ENCODE measurements around the gene PMEPA1.

The PMEPA1 gene

DNA sequence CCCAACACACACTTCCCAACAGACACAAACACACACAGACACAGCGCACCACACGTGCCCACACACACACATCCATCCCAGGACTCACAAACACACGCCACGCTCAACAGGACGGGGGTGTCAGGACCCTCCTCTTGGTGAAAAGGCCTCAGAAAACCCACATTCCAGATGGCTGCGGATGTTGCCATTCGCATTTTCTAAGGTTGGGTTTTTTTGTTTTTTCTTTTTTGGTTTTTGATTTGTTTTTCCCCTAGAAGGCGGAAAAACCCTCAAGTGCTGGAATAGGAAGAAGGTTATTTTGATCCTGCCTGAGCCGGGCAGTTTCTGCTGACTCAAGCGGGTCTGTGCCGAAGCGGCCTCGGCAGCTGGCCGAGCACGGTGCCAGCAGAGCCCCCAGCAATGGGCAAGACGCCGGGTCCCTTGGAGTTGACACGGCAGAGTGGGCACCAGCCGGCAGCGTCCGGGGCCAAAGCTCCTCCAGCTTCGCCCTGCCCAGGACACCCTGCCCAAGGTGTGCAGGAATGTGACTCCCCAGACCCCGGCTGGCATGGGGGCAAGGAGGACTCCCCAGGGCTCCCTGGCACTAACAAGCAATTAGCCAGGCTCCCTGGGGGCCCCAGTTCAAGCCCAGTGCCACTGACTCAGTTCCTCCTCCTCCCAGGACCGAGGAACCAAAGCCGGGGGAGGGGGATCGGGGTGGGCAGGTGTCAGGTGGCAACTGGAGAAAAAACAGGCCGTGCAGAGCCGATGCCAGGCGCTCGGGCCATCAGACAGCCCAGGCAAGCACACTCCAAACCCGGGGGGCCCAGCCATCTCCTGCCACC, 48.7 kb downstream of the PMEPA1 start:
- TF ChIP-seq SIN3A (IDR thresholded peaks at IDR 0.05; ENCODE audit: borderline replicate concordance, insufficient read depth, low read length), result no peak
- no peak for TF ChIP-seq POLR2AphosphoS5 (IDR thresholded peaks at IDR 0.05; ENCODE audit: low read depth, low read length)
- TF ChIP-seq FOXP2 (optimal IDR thresholded peaks at IDR 0.05; ENCODE audit: borderline replicate concordance, extremely low read depth, extremely low read length, insufficient read depth), result no peak
- TF ChIP-seq, protein P1, sequence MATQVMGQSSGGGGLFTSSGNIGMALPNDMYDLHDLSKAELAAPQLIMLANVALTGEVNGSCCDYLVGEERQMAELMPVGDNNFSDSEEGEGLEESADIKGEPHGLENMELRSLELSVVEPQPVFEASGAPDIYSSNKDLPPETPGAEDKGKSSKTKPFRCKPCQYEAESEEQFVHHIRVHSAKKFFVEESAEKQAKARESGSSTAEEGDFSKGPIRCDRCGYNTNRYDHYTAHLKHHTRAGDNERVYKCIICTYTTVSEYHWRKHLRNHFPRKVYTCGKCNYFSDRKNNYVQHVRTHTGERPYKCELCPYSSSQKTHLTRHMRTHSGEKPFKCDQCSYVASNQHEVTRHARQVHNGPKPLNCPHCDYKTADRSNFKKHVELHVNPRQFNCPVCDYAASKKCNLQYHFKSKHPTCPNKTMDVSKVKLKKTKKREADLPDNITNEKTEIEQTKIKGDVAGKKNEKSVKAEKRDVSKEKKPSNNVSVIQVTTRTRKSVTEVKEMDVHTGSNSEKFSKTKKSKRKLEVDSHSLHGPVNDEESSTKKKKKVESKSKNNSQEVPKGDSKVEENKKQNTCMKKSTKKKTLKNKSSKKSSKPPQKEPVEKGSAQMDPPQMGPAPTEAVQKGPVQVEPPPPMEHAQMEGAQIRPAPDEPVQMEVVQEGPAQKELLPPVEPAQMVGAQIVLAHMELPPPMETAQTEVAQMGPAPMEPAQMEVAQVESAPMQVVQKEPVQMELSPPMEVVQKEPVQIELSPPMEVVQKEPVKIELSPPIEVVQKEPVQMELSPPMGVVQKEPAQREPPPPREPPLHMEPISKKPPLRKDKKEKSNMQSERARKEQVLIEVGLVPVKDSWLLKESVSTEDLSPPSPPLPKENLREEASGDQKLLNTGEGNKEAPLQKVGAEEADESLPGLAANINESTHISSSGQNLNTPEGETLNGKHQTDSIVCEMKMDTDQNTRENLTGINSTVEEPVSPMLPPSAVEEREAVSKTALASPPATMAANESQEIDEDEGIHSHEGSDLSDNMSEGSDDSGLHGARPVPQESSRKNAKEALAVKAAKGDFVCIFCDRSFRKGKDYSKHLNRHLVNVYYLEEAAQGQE (IDR thresholded peaks at IDR 0.05; ENCODE audit: insufficient read depth in 1 of 2, low read depth in 2 of 2, low read length in 2 of 2), result no peak
- TF ChIP-seq TAF1 (IDR thresholded peaks at IDR 0.05; ENCODE audit: borderline replicate concordance, insufficient read depth, low read length), result no peak

DNA sequence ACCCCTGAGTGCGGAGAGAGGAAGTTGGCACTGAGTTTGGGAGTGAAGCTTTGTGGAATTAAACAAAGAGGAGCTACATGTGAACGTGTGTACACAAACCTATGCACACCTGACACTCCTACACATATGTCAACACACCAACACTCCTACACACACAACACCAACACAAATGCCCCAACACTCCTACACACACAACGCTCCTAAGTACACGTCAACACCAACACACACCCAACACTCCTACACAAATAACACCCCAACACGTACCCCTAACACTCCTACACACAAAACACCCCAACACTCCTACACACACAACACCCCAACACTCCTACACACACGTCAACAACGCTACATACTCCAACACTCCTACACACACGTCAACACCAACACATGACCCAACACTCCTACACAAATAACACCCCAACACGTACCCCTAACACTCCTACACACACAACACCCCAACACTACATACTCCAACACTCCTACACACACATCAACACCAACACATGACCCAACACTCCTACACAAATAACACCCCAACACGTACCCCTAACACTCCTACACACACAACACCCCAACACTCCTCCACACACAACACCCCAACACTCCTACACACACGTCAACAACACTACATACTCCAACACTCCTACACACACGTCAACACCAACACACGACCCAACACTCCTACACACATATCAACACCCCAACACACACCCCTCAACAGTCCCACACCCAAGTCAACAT, 49.5 kb downstream of the PMEPA1 start:
- TF ChIP-seq SIN3A (IDR thresholded peaks at IDR 0.05; ENCODE audit: borderline replicate concordance, insufficient read depth, low read length) (no peak), TAF1 (IDR thresholded peaks at IDR 0.05; ENCODE audit: borderline replicate concordance, insufficient read depth, low read length) (no peak), POLR2AphosphoS5 (IDR thresholded peaks at IDR 0.05; ENCODE audit: low read depth, low read length) (no peak), FOXP2 (optimal IDR thresholded peaks at IDR 0.05; ENCODE audit: borderline replicate concordance, extremely low read depth, extremely low read length, insufficient read depth) (no peak)
- TF ChIP-seq, protein P1 (IDR thresholded peaks at IDR 0.05; ENCODE audit: insufficient read depth in 1 of 2, low read depth in 2 of 2, low read length in 2 of 2), result no peak

- TF ChIP-seq TAF1 (IDR thresholded peaks at IDR 0.05; ENCODE audit: borderline replicate concordance, insufficient read depth, low read length) (no peak), POLR2AphosphoS5 (IDR thresholded peaks at IDR 0.05; ENCODE audit: low read depth, low read length) (no peak), FOXP2 (optimal IDR thresholded peaks at IDR 0.05; ENCODE audit: borderline replicate concordance, extremely low read depth, extremely low read length, insufficient read depth) (no peak), SIN3A (IDR thresholded peaks at IDR 0.05; ENCODE audit: borderline replicate concordance, insufficient read depth, low read length) (no peak)
- TF ChIP-seq, protein P1 (IDR thresholded peaks at IDR 0.05; ENCODE audit: insufficient read depth in 1 of 2, low read depth in 2 of 2, low read length in 2 of 2), result no peak
Observed at GRCh38 chr20:57659517-57660180, 50.2 kb downstream of the PMEPA1 start.

DNA sequence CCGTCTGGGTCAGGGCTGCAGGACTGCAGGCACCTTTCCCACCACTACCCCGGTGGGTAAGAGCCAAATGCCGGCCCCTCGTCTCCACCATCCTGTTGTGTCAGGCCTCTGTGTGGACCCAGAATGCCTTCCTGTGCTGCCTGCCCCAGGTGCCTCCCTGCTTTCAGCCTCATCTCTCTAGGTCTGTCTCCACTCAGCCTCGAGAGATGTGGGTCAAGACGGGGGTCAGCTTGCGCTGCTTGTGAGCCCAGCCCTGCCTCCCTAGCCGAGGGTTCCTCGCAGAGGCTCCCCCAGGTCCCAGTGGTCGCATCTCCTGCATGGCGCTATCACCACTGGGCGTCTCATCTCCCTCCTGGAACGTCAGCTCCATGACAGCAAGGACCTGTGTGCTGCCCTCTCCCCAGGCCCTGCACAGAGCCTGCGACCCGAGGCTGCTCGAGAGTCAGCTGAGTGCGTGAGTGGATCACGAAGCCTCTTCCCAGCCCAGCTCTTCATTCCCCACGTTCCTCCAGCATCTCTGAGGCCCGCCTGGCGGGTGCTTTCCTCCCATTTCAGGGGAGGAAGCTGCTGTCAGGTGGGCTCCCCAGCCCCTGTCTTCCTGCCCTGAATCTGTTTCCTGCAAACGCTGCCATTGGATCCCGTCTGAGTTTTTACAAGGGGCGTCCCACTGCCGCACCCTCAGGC, 50.8 kb downstream of the PMEPA1 start:
- TF ChIP-seq SIN3A (IDR thresholded peaks at IDR 0.05; ENCODE audit: borderline replicate concordance, insufficient read depth, low read length) (no peak), TAF1 (IDR thresholded peaks at IDR 0.05; ENCODE audit: borderline replicate concordance, insufficient read depth, low read length) (no peak), FOXP2 (optimal IDR thresholded peaks at IDR 0.05; ENCODE audit: borderline replicate concordance, extremely low read depth, extremely low read length, insufficient read depth) (no peak), POLR2AphosphoS5 (IDR thresholded peaks at IDR 0.05; ENCODE audit: low read depth, low read length) (no peak)
- TF ChIP-seq, protein P1 (IDR thresholded peaks at IDR 0.05; ENCODE audit: insufficient read depth in 1 of 2, low read depth in 2 of 2, low read length in 2 of 2), result no peak

Measured in PFSK-1 (cell line).